ENCODE data around the gene MSH5.
"Not testable (repeated sequence)": the region's sequence is repeated elsewhere in the genome, so short reads cannot be mapped to it uniquely, and the experiment has no call there.

The MSH5 gene

GRCh38 chr6:31739639-31740396, at the start of gene MSH5:
TSS of gene MSH5 (plus strand) at chr6:31740005. CDS start at chr6:31740467, 462 bp downstream.
- DNase-seq: peak; percentile 97 to 98

GRCh38 chr6:31690231-31691077, 49.4 kb upstream of the MSH5 start:
- DNase-seq: no peak

- DNase-seq: no peak
Measured at GRCh38 chr6:31691078-31691463, 48.7 kb upstream of the MSH5 start.

GRCh38 chr6:31691564-31692108, 48.2 kb upstream of the MSH5 start:
- DNase-seq: no peak

- DNase-seq: no peak
Measured at GRCh38 chr6:31692353-31692752, 47.5 kb upstream of the MSH5 start.

GRCh38 chr6:31692886-31693285, 46.9 kb upstream of the MSH5 start:
- no peak for DNase-seq

GRCh38 chr6:31693535-31693934, 46.3 kb upstream of the MSH5 start:
- DNase-seq: no peak

- DNase-seq: no peak
Measured at GRCh38 chr6:31697555-31697954, 42.2 kb upstream of the MSH5 start.

GRCh38 chr6:31700740-31701401, 38.9 kb upstream of the MSH5 start:
- no peak for DNase-seq

GRCh38 chr6:31701666-31702404, 38.0 kb upstream of the MSH5 start:
- no peak for DNase-seq

GRCh38 chr6:31702405-31702818, 37.4 kb upstream of the MSH5 start:
- DNase-seq: peak in 1 of 2 donors; percentile 10

- DNase-seq: peak; percentile 97 to 99
Measured at GRCh38 chr6:31702819-31703716, 36.7 kb upstream of the MSH5 start, which contains the start of gene ABHD16A. TSS of gene ABHD16A (minus strand) at chr6:31703324. CDS start at chr6:31703281, 43 bp downstream.

GRCh38 chr6:31705931-31706330, 33.9 kb upstream of the MSH5 start:
- no peak for DNase-seq

GRCh38 chr6:31706599-31706998, 33.2 kb upstream of the MSH5 start, which contains the start of gene LY6G6F:
TSS of gene LY6G6F (plus strand) at chr6:31706866. CDS start at chr6:31706907, 41 bp downstream.
- no peak for DNase-seq

- DNase-seq: no peak
Measured at GRCh38 chr6:31707701-31708100, 32.1 kb upstream of the MSH5 start.

GRCh38 chr6:31708224-31708623, 31.6 kb upstream of the MSH5 start:
- no peak for DNase-seq

GRCh38 chr6:31709157-31709556, 30.6 kb upstream of the MSH5 start:
- not testable (repeated sequence) for DNase-seq

- DNase-seq: no peak
Measured at GRCh38 chr6:31710523-31711219, 29.1 kb upstream of the MSH5 start.

GRCh38 chr6:31711233-31711632, 28.6 kb upstream of the MSH5 start:
- no peak for DNase-seq

- DNase-seq: peak; percentile 31 to 38
Measured at GRCh38 chr6:31712296-31712695, 27.5 kb upstream of the MSH5 start.

Measured in CD4-positive, alpha-beta T cell treated with Interleukin-1 beta for 1 hour (primary cell).